H4 (cell line): ENCODE results near the gene APLNR. TPM values are rescaled to one million over a fixed set of nuclear protein-coding genes. Genes with fewer than 3 reads are reported as not detected.

Experiments
- DNase-seq: peaks from one replicate; pipeline ENCODE4 v3.0.0-alpha.2; 2015; ENCODE audit warnings: low spot score
- total RNA-seq: library from RNA; depleted of rRNA; stranded (reverse); fragments of >200 nt; shearing (Covaris generic); gene quantifications from 2 replicates; pipeline ENCODE4 v1.2.3, GENCODE V29; 2014

Gene APLNR
- total RNA-seq, 1 experiment from 2014 or later = 0.10 TPM

- DNase-seq = no peak
Observed at GRCh38 chr11:57217053-57217452, 20.0 kb downstream of the APLNR start.

DNA sequence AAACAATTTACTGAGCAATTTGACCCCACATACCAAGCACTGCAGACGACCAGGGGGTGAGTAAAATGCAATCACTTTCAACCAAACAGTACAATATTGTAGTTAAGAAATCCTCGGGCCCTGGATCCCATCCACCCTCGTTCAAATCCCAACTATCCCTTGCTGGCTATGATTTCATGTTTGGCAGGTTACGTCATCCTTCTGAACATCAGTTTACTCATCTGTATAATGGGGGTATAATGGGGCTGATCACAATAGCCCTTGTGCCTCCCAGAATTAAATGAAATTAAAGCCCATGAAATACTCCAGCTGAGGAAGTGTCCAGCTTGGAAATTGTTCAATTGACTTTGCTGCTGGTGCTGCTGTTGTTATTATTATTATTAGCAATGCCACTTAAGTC lies 20.6 kb downstream of the APLNR start:
- DNase-seq = no peak

- no peak for DNase-seq
Observed at GRCh38 chr11:57214494-57214893, 22.6 kb downstream of the APLNR start.

GRCh38 chr11:57214098-57214417 lies 23.0 kb downstream of the APLNR start:
- no peak for DNase-seq

GRCh38 chr11:57213342-57214097 lies 23.5 kb downstream of the APLNR start:
- no peak for DNase-seq

- DNase-seq = no peak
Observed at GRCh38 chr11:57210781-57211180, 26.3 kb downstream of the APLNR start.

GRCh38 chr11:57207168-57207567 lies 29.9 kb downstream of the APLNR start:
- DNase-seq = no peak

DNA sequence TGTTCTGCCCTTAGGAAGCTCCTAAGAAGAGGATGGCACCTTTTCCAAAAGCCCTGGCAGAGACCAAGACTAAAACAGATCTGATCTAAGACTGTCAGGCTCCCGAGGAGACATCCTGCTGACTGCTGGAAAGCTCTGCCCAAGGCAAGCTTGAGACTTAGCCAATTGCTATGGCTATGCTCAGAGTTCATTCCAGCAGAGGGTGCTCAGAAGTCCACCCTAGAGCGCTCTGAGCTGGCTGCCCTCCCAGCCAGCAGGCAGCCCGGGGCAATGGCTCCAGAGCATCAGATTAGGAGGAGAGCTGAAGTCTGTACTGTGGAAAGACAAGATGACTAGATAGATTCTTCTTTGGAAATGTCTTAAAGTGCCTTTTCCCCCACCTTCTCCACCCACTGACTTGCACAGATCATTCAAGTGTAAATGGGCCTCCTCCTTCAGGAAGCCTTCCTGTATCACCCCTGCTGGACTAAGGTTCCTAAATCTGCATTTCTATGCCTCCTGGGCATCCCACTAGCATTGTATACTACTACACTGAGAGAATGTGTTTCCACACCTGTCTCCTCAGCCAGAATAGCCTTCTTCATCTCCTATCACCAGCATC lies 31.9 kb downstream of the APLNR start:
- DNase-seq = no peak

- DNase-seq = no peak
Observed at GRCh38 chr11:57203882-57204480, 33.1 kb downstream of the APLNR start.

GRCh38 chr11:57203359-57203758 lies 33.7 kb downstream of the APLNR start:
- no peak for DNase-seq

DNA sequence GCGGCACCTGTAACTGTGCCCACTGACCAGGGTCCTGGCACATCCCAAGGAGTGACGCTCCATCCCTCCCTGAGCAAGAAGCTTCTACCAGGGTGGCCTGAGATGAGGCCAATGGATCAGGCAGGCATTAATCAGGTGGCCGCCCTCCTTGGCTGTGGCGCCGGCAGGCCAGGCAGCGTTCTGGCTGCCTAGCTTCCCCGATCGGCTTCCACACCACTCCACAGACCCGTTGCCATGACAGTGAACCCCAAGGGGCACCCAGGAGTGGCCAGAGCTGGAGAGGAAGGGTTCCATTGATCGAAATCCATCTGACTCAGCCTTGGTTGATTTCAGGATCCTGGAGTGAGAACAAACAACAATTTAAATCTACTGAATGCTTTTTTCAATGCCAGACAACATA lies 34.8 kb downstream of the APLNR start:
- DNase-seq = no peak

- no peak for DNase-seq
Observed at GRCh38 chr11:57200917-57201316, 36.1 kb downstream of the APLNR start.

DNA sequence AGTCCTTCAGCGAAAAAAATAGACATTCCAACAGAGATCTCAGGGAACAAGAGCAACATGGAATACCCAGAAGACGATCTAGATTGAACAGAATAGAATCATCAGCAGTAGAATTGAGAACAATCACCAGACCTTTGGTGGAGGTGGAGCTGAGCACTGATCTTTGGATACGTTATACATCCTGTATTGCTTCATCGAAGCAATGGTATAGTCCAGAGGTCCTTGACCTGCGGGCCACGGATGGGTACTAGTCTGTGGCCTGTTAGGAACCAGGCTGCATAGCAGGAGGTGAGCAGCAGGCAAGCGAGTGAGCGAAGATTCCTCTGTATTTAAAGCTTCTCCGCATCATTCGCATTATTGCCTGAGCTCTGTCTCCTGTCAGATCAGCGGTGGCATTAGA lies 37.7 kb downstream of the APLNR start:
- DNase-seq = no peak

GRCh38 chr11:57197762-57198161 lies 39.3 kb downstream of the APLNR start:
- DNase-seq = no peak

- no peak for DNase-seq
Observed at GRCh38 chr11:57196596-57196995, 40.5 kb downstream of the APLNR start.

DNA sequence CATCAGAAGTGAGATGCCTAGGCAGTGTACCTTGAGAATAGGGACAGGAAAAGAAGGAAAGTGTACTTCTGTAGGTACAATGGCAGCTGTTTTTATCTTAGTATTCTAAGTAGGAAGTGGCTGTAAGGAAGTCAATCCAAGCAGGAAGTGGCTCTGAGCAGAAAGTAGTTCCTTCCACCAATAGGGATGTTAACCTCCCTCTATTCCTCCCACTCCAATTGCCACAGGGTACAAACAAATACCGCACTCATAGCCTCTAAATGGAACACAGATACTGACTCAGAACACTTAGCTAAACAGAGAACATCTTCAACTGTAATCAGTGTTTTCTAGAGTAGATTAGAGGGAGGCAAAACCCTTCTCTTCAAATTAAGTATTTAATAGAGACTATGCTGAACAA lies 44.7 kb downstream of the APLNR start:
- DNase-seq = no peak

DNA sequence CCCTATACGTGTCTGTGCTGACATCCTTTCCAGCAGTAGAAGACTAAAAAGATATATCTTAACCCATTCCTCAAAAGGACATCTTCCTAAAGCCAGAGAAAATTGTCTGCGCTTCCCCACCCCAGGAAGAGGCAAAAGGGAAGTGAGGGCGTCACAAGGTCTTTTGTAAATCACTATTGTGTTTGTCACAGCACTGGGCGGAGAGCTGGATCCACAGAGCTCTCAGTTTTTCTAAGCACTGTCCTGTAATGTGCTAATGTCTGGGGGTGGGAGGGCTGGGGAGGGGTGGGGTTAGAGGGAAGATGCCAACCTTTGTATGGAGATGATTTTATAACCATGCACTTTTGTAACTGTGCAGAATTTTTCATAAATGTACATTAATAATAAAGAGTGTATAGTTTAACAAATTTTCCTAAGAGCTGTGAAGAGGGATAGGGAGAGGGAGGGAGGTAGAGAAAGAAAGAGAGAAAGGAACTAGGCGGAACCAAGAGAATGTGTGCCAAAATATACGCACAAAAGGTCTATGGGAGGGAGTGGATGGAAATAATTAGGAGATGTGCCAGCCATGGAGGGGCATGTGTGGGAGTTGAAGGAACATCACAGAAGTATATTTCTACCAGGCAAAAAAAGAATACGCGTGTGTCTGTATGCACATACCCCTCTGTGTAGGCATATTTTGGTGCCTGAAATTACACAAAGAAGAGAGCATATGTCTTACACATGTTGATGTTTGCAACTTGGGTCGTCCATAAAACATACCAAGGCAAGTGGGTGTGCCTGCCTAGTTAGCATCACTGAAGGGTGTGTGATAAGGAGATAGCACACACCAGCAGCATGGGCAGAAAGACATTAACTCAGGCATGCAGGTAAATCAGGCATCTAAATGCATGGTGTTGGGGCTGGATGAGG lies 45.5 kb downstream of the APLNR start:
- DNase-seq = no peak

DNA sequence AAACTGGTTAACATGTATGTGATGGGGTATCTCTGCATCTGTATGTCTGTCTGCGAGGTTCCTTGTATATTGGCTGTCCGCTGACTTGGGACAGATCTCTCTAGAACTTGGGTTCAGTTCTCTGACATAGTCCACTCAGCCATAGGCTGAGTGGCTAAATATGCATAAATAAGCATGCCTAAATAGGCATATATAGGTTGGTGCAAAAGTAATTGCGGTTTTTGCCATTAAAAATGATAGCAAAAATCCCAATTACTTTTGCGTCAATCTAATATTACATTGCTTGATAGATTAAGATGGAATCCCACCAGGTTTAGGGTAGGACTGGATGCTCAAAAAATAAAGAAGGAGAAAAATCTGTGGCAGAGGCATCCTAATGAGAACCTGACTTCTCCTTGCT lies 46.5 kb downstream of the APLNR start:
- no peak for DNase-seq
